PC-9 (cell line): ENCODE data around the gene FBXW12.

Source experiments
- EZH2 ChIP-seq: fragments of 200-600 bp; sonication (generic); IDR thresholded peaks from 2 replicates; pipeline ENCODE4 v1.8.0; 2017; ENCODE audit warnings: antibody characterized with exemption, low read depth
- TF ChIP-seq, protein P1 (sequence below): fragments of 200-600 bp; sonication (generic); conservative IDR thresholded peaks from 2 replicates; pipeline ENCODE4 v1.6.1; 2017; ENCODE audit warnings: mixed run types, antibody characterized with exemption, mild to moderate bottlenecking, moderate library complexity

DNA sequence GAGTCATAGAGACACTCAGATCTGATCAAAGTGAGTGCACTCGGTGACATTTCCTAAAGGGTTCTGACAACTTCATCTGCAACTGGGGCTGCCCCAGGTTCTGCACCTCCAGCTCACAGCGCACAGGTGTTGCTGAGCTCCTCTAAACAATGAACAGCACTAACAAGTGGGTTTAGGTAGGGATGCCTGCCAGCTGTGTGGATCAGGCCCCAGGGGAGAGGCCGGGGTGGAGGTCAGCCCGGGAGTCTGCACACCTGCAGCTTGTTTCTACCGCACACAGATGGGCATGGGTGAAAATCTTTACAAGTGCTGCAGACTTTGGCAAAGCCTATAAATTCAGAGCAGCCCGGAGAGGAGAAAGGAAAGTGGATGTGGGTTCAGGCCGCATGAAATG lies 355 bp downstream of the FBXW12 start:
- TF ChIP-seq, protein P1, sequence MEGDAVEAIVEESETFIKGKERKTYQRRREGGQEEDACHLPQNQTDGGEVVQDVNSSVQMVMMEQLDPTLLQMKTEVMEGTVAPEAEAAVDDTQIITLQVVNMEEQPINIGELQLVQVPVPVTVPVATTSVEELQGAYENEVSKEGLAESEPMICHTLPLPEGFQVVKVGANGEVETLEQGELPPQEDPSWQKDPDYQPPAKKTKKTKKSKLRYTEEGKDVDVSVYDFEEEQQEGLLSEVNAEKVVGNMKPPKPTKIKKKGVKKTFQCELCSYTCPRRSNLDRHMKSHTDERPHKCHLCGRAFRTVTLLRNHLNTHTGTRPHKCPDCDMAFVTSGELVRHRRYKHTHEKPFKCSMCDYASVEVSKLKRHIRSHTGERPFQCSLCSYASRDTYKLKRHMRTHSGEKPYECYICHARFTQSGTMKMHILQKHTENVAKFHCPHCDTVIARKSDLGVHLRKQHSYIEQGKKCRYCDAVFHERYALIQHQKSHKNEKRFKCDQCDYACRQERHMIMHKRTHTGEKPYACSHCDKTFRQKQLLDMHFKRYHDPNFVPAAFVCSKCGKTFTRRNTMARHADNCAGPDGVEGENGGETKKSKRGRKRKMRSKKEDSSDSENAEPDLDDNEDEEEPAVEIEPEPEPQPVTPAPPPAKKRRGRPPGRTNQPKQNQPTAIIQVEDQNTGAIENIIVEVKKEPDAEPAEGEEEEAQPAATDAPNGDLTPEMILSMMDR = no peak
- TF ChIP-seq EZH2 = no peak
